Astrocyte of the spinal cord (primary cell): Measurements from ENCODE around the gene FHIT.
A peak's percentile ranks its signal among the peaks of the same experiment; 100 is the strongest.

Source experiments
- DNase-seq: peaks from one replicate; pipeline ENCODE4 v3.0.0; 2011; ENCODE audit warnings: low read depth, low spot score
- H3K4me3 ChIP-seq: 2 replicates; pipeline ENCODE4 v1.5.1; 2011; ENCODE audit warnings: low read depth, mild to moderate bottlenecking, low read length, moderate library complexity
- CTCF ChIP-seq: IDR thresholded peaks from 2 replicates; pipeline ENCODE4 v1.5.1; 2012; ENCODE audit warnings: low read depth, mild to moderate bottlenecking, low read length, inconsistent platforms
- in situ Hi-C: cut with HindIII; loops from 2 replicates; pipeline ENCODE4 v1.10.0; 2017; ENCODE audit warnings: low sequenced_read_pairs

FHIT gene

GRCh38 chr3:60393946-60394345 is 857.3 kb downstream of the FHIT start:
- in situ Hi-C loops = no loop called here
- no peak for TF ChIP-seq CTCF
- H3K4me3 ChIP-seq = no peak overlapping the region
- no peak for DNase-seq

- no peak overlapping the region for H3K4me3 ChIP-seq
- TF ChIP-seq CTCF = no peak
- DNase-seq = no peak
- in situ Hi-C loops = no loop called here
Observed at GRCh38 chr3:60392501-60392900, 858.8 kb downstream of the FHIT start.

GRCh38 chr3:60391292-60391691 is 860.0 kb downstream of the FHIT start:
- DNase-seq = no peak
- no peak for TF ChIP-seq CTCF
- in situ Hi-C loops = no loop called here
- H3K4me3 ChIP-seq = no peak overlapping the region

- no peak for TF ChIP-seq CTCF
- in situ Hi-C loops = no loop called here
- no peak for DNase-seq
- no peak overlapping the region for H3K4me3 ChIP-seq
Observed at GRCh38 chr3:60388731-60389130, 862.5 kb downstream of the FHIT start.

GRCh38 chr3:60386306-60386705 is 864.9 kb downstream of the FHIT start:
- DNase-seq = no peak
- TF ChIP-seq CTCF = no peak
- in situ Hi-C loops = no loop called here

GRCh38 chr3:60384341-60384740 is 866.9 kb downstream of the FHIT start:
- TF ChIP-seq CTCF = no peak
- H3K4me3 ChIP-seq = no peak overlapping the region
- in situ Hi-C loops = no loop called here
- peak; percentile 22 for DNase-seq

More at GRCh38 chr3:60386306-60386705, 864.9 kb downstream of the FHIT start:
- no peak overlapping the region for H3K4me3 ChIP-seq

GRCh38 chr3:60383345-60383744 is 867.9 kb downstream of the FHIT start:
- H3K4me3 ChIP-seq = no peak overlapping the region
- no peak for TF ChIP-seq CTCF
- in situ Hi-C loops = no loop called here
- DNase-seq = no peak
